ENCODE measurements around the gene TSHZ2.

Gene TSHZ2

GRCh38 chr20:53247468-53248103 lies 275.4 kb downstream of the TSHZ2 start:
- no peak for DNase-seq (ENCODE audit: low spot score)

GRCh38 chr20:53250456-53250855 lies 278.3 kb downstream of the TSHZ2 start:
- DNase-seq (ENCODE audit: low spot score): no peak

- DNase-seq (ENCODE audit: low spot score): no peak
Measured at GRCh38 chr20:53252002-53252401, 279.8 kb downstream of the TSHZ2 start.

GRCh38 chr20:53253668-53254067 lies 281.5 kb downstream of the TSHZ2 start:
- no peak for DNase-seq (ENCODE audit: low spot score)

GRCh38 chr20:53255102-53255710 lies 283.0 kb downstream of the TSHZ2 start:
- no peak for DNase-seq (ENCODE audit: low spot score)

- DNase-seq (ENCODE audit: low spot score): no peak
Measured at GRCh38 chr20:53258741-53259140, 286.6 kb downstream of the TSHZ2 start.

- no peak for DNase-seq (ENCODE audit: low spot score)
Measured at GRCh38 chr20:53260168-53260567, 288.0 kb downstream of the TSHZ2 start.

GRCh38 chr20:53260591-53260990 lies 288.4 kb downstream of the TSHZ2 start:
- DNase-seq (ENCODE audit: low spot score): no peak

GRCh38 chr20:53262365-53262764 lies 290.2 kb downstream of the TSHZ2 start:
- DNase-seq (ENCODE audit: low spot score): no peak

GRCh38 chr20:53263554-53264438 lies 291.6 kb downstream of the TSHZ2 start:
- no peak for DNase-seq (ENCODE audit: low spot score)

GRCh38 chr20:53264604-53265003 lies 292.4 kb downstream of the TSHZ2 start:
- no peak for DNase-seq (ENCODE audit: low spot score)

GRCh38 chr20:53265304-53265875 lies 293.2 kb downstream of the TSHZ2 start:
- no peak for DNase-seq (ENCODE audit: low spot score)

GRCh38 chr20:53269380-53269779 lies 297.2 kb downstream of the TSHZ2 start:
- DNase-seq (ENCODE audit: low spot score): no peak

- no peak for DNase-seq (ENCODE audit: low spot score)
Measured at GRCh38 chr20:53270792-53271375, 298.7 kb downstream of the TSHZ2 start.

GRCh38 chr20:53274365-53274764 lies 302.2 kb downstream of the TSHZ2 start:
- no peak for DNase-seq (ENCODE audit: low spot score)

- DNase-seq (ENCODE audit: low spot score): no peak
Measured at GRCh38 chr20:53274807-53275206, 302.6 kb downstream of the TSHZ2 start.

- DNase-seq (ENCODE audit: low spot score): no peak
Measured at GRCh38 chr20:53276143-53276542, 304.0 kb downstream of the TSHZ2 start.

- no peak for DNase-seq (ENCODE audit: low spot score)
Measured at GRCh38 chr20:53278555-53278954, 306.4 kb downstream of the TSHZ2 start.

GRCh38 chr20:53279735-53280134 lies 307.6 kb downstream of the TSHZ2 start:
- no peak for DNase-seq (ENCODE audit: low spot score)

- DNase-seq (ENCODE audit: low spot score): no peak
Measured at GRCh38 chr20:53281557-53282117, 309.5 kb downstream of the TSHZ2 start.

GRCh38 chr20:53282217-53282955 lies 310.2 kb downstream of the TSHZ2 start:
- no peak for DNase-seq (ENCODE audit: low spot score)

All from left forelimb (tissue), 1 donor.